Measurements from ENCODE around the gene CTXN1.
"Not testable (repeated sequence)": the region's sequence is repeated elsewhere in the genome, so short reads cannot be mapped to it uniquely, and the experiment has no call there.

CTXN1 gene

DNA sequence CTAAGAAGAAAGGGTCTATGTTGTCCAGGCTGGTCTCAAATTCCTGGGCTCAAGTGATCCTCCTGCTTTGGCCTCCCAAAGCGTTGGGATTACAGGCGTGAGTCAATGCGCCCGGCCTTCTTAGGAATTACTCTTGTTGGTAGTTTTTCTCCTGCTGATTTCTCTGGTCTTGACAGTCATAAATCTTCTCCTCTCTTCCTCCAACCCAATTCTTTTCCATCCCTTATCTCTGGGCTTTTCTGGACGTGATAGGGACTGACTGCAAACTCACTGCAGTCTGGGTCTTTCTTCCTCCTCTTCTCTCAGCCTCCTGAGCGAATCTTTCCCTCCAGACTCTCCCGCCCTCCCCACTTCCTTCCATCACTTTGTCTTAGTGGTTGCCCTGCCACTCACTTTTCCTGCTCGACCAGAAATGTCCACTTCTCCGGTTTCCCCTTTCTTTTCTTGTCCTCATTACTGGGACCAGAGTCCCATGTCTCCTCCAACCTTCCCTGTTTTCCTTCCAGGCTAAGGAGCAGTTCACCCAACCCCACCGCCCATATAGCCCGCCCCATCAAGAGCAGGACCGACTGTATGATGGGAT lies 39.4 kb upstream of the CTXN1 start:
- no peak for DNase-seq (ENCODE audit: low read depth, low spot score)
- no CpG with 5 or more reads among the region's 12 CpGs for WGBS (ENCODE audit: insufficient coverage, insufficient read length)
- H3K27ac ChIP-seq (ENCODE audit: low read length) = no peak overlapping the region
- H3K9me3 ChIP-seq (ENCODE audit: control insufficient read depth, insufficient read depth, low read length) = no peaks in the 10 kb centered on the region
- peaks cover 7% of the 10 kb centered on the region for H3K4me1 ChIP-seq (ENCODE audit: control insufficient read depth, insufficient read depth, low read length)
- H3K36me3 ChIP-seq (ENCODE audit: control insufficient read depth, insufficient read depth, low read length) = peaks cover 36% of the 10 kb centered on the region
- H3K27me3 ChIP-seq (ENCODE audit: control insufficient read depth, insufficient read depth, low read length) = no peaks in the 10 kb centered on the region
- no peak overlapping the region for H3K4me3 ChIP-seq (ENCODE audit: low read length)

- Histone ChIP-seq H3K27me3 (ENCODE audit: control insufficient read depth, insufficient read depth, low read length) (no peaks in the 10 kb centered on the region), H3K36me3 (ENCODE audit: control insufficient read depth, insufficient read depth, low read length) (peaks cover 32% of the 10 kb centered on the region), H3K9me3 (ENCODE audit: control insufficient read depth, insufficient read depth, low read length) (no peaks in the 10 kb centered on the region), H3K27ac (ENCODE audit: low read length) (no peak overlapping the region), H3K4me3 (ENCODE audit: low read length) (no peak overlapping the region), H3K4me1 (ENCODE audit: control insufficient read depth, insufficient read depth, low read length) (peaks cover under 1% of the 10 kb centered on the region; the same call in 1 of the 2 replicates)
- WGBS (ENCODE audit: insufficient coverage, insufficient read length) = no CpG with 5 or more reads among the region's 25 CpGs
- DNase-seq (ENCODE audit: low read depth, low spot score) = no peak
Observed at GRCh38 chr19:7963566-7963965, 37.6 kb upstream of the CTXN1 start.

DNA sequence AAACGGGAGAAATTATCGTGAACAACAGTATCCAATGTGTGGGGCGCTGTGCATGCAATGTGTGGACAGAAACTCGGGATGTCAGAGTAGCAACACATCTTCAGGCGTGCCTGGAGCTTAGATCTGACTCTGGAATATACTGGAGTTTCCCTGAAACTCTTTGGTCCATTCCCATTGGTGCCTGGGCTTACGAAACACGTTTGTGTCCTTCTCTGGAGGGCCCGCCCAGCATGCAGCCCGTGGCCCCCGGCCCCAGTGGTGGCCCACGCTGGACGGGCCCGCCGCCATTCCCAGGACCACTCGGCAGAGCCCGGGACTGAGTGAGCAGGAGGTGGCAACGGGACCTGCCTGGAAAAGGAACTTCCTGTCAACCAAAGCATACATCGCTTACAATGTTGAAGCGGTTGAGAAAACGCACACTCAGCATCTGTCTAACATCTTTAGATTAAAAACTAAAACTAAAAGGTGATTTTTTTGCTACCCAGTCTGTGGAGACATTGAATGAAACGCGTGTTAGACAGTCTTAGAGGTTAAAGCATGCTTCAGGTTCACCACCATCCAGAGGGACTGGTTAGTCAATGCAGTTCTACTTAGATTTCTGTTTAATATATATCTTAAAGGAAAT lies 36.8 kb upstream of the CTXN1 start:
- peaks cover 26% of the 10 kb centered on the region for H3K36me3 ChIP-seq (ENCODE audit: control insufficient read depth, insufficient read depth, low read length)
- DNase-seq (ENCODE audit: low read depth, low spot score) = no peak
- no peaks in the 10 kb centered on the region for H3K27me3 ChIP-seq (ENCODE audit: control insufficient read depth, insufficient read depth, low read length)
- H3K27ac ChIP-seq (ENCODE audit: low read length) = no peak overlapping the region
- WGBS (ENCODE audit: insufficient coverage, insufficient read length) = no CpG with 5 or more reads among the region's 22 CpGs
- no peak overlapping the region for H3K4me3 ChIP-seq (ENCODE audit: low read length)
- H3K4me1 ChIP-seq (ENCODE audit: control insufficient read depth, insufficient read depth, low read length) = no peaks in the 10 kb centered on the region
- no peaks in the 10 kb centered on the region for H3K9me3 ChIP-seq (ENCODE audit: control insufficient read depth, insufficient read depth, low read length)

DNA sequence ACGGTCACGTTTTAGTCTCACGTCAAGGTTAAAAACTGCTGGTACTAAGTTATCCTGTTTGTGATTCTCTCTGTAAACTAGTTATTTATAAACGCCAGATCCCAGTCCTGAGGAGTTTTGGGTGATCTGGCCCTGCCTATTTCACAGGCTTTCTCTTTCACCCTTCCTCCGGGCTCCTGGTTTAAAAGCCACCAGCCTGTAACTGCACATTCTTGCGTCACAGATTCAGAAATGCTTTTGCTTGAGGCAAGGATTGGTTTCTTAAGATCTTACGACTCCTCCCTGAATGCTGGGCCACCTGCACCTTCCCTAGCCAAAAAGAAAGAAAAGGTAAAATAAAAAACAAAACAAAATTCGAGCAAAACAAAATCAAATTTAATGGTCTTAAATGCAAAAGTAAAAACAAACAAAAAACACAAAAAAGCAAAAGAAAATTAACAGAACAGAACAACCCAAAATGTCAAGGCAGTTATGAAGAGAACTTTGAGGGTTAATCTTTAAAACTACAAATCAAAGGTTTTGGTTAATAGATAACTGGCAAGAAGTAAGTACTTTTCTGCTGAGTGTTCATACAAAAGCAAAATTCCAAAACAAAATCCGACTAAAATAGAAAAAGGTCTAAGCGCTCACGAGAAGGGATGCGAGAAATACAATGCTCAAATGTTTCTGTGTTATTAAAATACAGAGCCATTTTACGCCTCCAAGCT lies 36.1 kb upstream of the CTXN1 start:
- H3K27me3 ChIP-seq (ENCODE audit: control insufficient read depth, insufficient read depth, low read length) = no peaks in the 10 kb centered on the region
- WGBS (ENCODE audit: insufficient coverage, insufficient read length) = no CpG with 5 or more reads among the region's 13 CpGs
- no peak overlapping the region for H3K27ac ChIP-seq (ENCODE audit: low read length)
- peaks cover 21% of the 10 kb centered on the region for H3K36me3 ChIP-seq (ENCODE audit: control insufficient read depth, insufficient read depth, low read length)
- H3K4me1 ChIP-seq (ENCODE audit: control insufficient read depth, insufficient read depth, low read length) = no peaks in the 10 kb centered on the region
- H3K9me3 ChIP-seq (ENCODE audit: control insufficient read depth, insufficient read depth, low read length) = no peaks in the 10 kb centered on the region
- H3K4me3 ChIP-seq (ENCODE audit: low read length) = no peak overlapping the region
- DNase-seq (ENCODE audit: low read depth, low spot score) = no peak

DNA sequence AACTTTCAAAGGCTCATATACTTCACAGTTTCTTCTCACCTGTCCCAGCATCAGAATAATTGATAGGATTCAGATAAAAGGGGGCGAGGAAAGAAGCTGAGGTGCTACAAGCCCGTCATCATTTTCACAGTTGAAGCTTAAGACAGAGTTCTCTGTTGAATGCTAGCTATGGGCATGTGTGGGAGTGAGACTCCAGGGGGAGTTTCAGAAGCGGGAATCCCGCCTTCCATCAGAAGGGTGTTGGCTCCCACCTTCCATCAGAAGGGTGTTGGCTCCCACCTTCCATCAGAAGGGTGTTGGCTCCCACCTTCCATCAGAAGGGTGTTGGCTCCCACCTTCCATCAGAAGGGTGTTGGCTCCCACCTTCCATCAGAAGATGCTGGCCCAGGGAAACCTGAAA lies 35.1 kb upstream of the CTXN1 start:
- DNase-seq (ENCODE audit: low read depth, low spot score); H3K9me3 ChIP-seq (ENCODE audit: control insufficient read depth, insufficient read depth, low read length); H3K27ac ChIP-seq (ENCODE audit: low read length); H3K4me1 ChIP-seq (ENCODE audit: control insufficient read depth, insufficient read depth, low read length); H3K4me3 ChIP-seq (ENCODE audit: low read length); H3K27me3 ChIP-seq (ENCODE audit: control insufficient read depth, insufficient read depth, low read length): not testable (repeated sequence)
- peaks cover 17% of the 10 kb centered on the region; the same call in 1 of the 2 replicates for H3K36me3 ChIP-seq (ENCODE audit: control insufficient read depth, insufficient read depth, low read length)
- WGBS (ENCODE audit: insufficient coverage, insufficient read length) = no CpG with 5 or more reads among the region's 4 CpGs

DNA sequence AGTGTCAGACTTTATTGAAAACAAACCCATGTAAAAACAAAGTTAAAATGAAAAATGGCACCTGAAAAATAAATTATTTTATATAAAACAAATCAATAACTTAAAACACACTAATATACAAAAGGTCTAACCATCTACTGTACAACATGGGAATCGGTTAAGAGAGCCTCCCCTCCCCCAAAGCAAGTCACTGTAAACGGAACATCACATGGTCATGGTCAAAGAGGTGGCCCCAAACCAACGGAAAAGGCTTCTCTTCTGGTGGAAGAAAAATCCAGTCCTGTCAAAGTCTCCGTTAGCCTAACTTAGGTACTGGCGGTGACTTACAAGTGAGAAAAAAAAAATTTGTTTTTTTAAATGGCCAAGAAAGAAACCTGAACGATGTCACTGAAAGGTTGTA lies 33.3 kb upstream of the CTXN1 start:
- H3K27me3 ChIP-seq (ENCODE audit: control insufficient read depth, insufficient read depth, low read length) = no peaks in the 10 kb centered on the region
- H3K9me3 ChIP-seq (ENCODE audit: control insufficient read depth, insufficient read depth, low read length) = no peaks in the 10 kb centered on the region
- peaks cover 16% of the 10 kb centered on the region; the same call in 1 of the 2 replicates for H3K36me3 ChIP-seq (ENCODE audit: control insufficient read depth, insufficient read depth, low read length)
- H3K4me1 ChIP-seq (ENCODE audit: control insufficient read depth, insufficient read depth, low read length) = peaks cover 3% of the 10 kb centered on the region; the same call in 1 of the 2 replicates
- WGBS (ENCODE audit: insufficient coverage, insufficient read length) = no CpG with 5 or more reads among the region's 6 CpGs
- no peak for DNase-seq (ENCODE audit: low read depth, low spot score)
- no peak overlapping the region for H3K27ac ChIP-seq (ENCODE audit: low read length)
- no peak overlapping the region for H3K4me3 ChIP-seq (ENCODE audit: low read length)

DNA sequence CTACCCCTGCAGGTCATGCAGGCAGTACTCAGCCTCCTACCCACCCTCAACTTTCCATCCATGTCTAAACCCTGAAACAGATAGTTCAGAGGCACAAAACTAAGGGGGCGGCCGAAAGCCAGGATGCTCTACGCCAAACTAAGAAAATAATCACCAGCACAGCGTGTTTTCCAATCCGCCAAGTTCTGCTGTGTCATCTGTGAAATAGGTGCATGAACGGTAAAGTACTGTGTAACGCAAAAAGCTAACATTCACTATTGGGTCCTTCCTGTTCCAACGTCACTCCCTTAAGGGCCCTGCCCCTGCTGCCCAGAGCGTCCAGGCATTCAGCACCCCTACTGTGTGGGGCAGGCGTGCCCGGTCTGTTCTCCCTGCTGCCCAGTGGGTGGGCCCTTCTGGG lies 29.8 kb upstream of the CTXN1 start:
- no peak overlapping the region for H3K27ac ChIP-seq (ENCODE audit: low read length)
- no peaks in the 10 kb centered on the region for H3K27me3 ChIP-seq (ENCODE audit: control insufficient read depth, insufficient read depth, low read length)

DNA sequence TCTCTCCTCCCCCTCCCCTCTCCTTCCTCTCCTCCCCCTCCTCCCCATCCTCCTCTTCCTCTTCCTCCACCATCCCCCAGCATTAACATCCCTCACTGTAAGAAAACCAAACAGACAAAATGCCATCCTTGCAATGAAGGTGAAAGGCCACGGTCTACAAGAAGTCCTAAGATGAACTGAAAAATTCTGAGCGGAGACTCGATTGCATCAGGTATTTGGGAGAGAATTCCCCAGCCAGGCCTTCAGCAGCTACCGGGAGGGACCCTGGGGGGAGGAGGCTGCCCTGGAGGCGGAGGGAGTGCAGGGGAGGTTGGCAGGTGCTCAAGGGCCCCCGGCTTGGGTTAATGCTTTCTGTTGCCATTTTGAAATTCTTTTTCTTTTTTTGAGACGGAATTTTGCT lies 27.6 kb upstream of the CTXN1 start:
- Histone ChIP-seq H3K9me3 (ENCODE audit: control insufficient read depth, insufficient read depth, low read length) (no peaks in the 10 kb centered on the region), H3K27me3 (ENCODE audit: control insufficient read depth, insufficient read depth, low read length) (no peaks in the 10 kb centered on the region), H3K27ac (ENCODE audit: low read length) (no peak overlapping the region), H3K36me3 (ENCODE audit: control insufficient read depth, insufficient read depth, low read length) (no peaks in the 10 kb centered on the region), H3K4me1 (ENCODE audit: control insufficient read depth, insufficient read depth, low read length) (peaks cover 6% of the 10 kb centered on the region; the same call in 1 of the 2 replicates), H3K4me3 (ENCODE audit: low read length) (no peak overlapping the region)
- no peak for DNase-seq (ENCODE audit: low read depth, low spot score)
- no CpG with 5 or more reads among the region's 7 CpGs for WGBS (ENCODE audit: insufficient coverage, insufficient read length)

More for the DNA sequence above, 29.8 kb upstream of the CTXN1 start:
- no CpG with 5 or more reads among the region's 11 CpGs for WGBS (ENCODE audit: insufficient coverage, insufficient read length)
- Histone ChIP-seq H3K4me3 (ENCODE audit: low read length) (no peak overlapping the region), H3K9me3 (ENCODE audit: control insufficient read depth, insufficient read depth, low read length) (no peaks in the 10 kb centered on the region), H3K36me3 (ENCODE audit: control insufficient read depth, insufficient read depth, low read length) (no peaks in the 10 kb centered on the region), H3K4me1 (ENCODE audit: control insufficient read depth, insufficient read depth, low read length) (peaks cover 6% of the 10 kb centered on the region; the same call in 1 of the 2 replicates)
- DNase-seq (ENCODE audit: low read depth, low spot score) = no peak

GRCh38 chr19:7953060-7953459 lies 27.1 kb upstream of the CTXN1 start:
- H3K9me3 ChIP-seq (ENCODE audit: control insufficient read depth, insufficient read depth, low read length) = no peaks in the 10 kb centered on the region
- no peak overlapping the region for H3K4me3 ChIP-seq (ENCODE audit: low read length)
- no peaks in the 10 kb centered on the region for H3K27me3 ChIP-seq (ENCODE audit: control insufficient read depth, insufficient read depth, low read length)
- H3K4me1 ChIP-seq (ENCODE audit: control insufficient read depth, insufficient read depth, low read length) = peaks cover 6% of the 10 kb centered on the region; the same call in 1 of the 2 replicates
- H3K36me3 ChIP-seq (ENCODE audit: control insufficient read depth, insufficient read depth, low read length) = no peaks in the 10 kb centered on the region
- DNase-seq (ENCODE audit: low read depth, low spot score) = no peak
- H3K27ac ChIP-seq (ENCODE audit: low read length) = no peak overlapping the region
- no CpG with 5 or more reads among the region's 3 CpGs for WGBS (ENCODE audit: insufficient coverage, insufficient read length)

GRCh38 chr19:7947939-7948338 lies 22.0 kb upstream of the CTXN1 start:
- Histone ChIP-seq H3K9me3 (ENCODE audit: control insufficient read depth, insufficient read depth, low read length) (no peaks in the 10 kb centered on the region), H3K4me1 (ENCODE audit: control insufficient read depth, insufficient read depth, low read length) (peaks cover 2% of the 10 kb centered on the region; the same call in 1 of the 2 replicates), H3K27me3 (ENCODE audit: control insufficient read depth, insufficient read depth, low read length) (no peaks in the 10 kb centered on the region), H3K4me3 (ENCODE audit: low read length) (no peak overlapping the region), H3K27ac (ENCODE audit: low read length) (no peak overlapping the region), H3K36me3 (ENCODE audit: control insufficient read depth, insufficient read depth, low read length) (no peaks in the 10 kb centered on the region)
- no CpG with 5 or more reads among the region's 4 CpGs for WGBS (ENCODE audit: insufficient coverage, insufficient read length)
- no peak for DNase-seq (ENCODE audit: low read depth, low spot score)

Data from iPS DF 6.9 (cell line).